ENCODE measurements around the gene TBK1.

- TF ChIP-seq SMC3 (conservative IDR thresholded peaks at IDR 0.05; ENCODE audit: poor library complexity) (no peak), CTCF (IDR thresholded peaks at IDR 0.05; ENCODE audit: poor library complexity, severe bottlenecking) (no peak), EP300 (conservative IDR thresholded peaks at IDR 0.05; ENCODE audit: poor library complexity, severe bottlenecking) (no peak), MXI1 (conservative IDR thresholded peaks at IDR 0.05; ENCODE audit: poor library complexity, severe bottlenecking) (no peak)
Observed at GRCh38 chr12:64456119-64456518, 4.2 kb downstream of the TBK1 start.
